Measurements from ENCODE around the gene DNAH6.

DNAH6 gene

GRCh38 chr2:84669122-84669521 lies 152.8 kb downstream of the DNAH6 start:
- no peak for TF ChIP-seq Cebpa-rat (IDR thresholded peaks at IDR 0.05)
- H3K27ac ChIP-seq, result no peak overlapping the region
- H3K9ac ChIP-seq, result no peak overlapping the region

GRCh38 chr2:84674099-84674498 lies 157.8 kb downstream of the DNAH6 start:
- H3K36me3 ChIP-seq, result no peaks in the 10 kb centered on the region
- no peaks in the 10 kb centered on the region for H3K4me1 ChIP-seq
- H3K27me3 ChIP-seq, result no peaks in the 10 kb centered on the region
- H3K9ac ChIP-seq, result no peak overlapping the region
- H3K4me2 ChIP-seq, result no peak overlapping the region
- no peak overlapping the region for H3K27ac ChIP-seq
- H3K4me3 ChIP-seq, result no peak overlapping the region
- H4K20me1 ChIP-seq, result no peaks in the 10 kb centered on the region
- H3K9me3 ChIP-seq (replicated peaks in 1 of 11), result no peaks in the 10 kb centered on the region
- TF ChIP-seq Cebpa-rat (IDR thresholded peaks at IDR 0.05), result no peak

More at GRCh38 chr2:84669122-84669521, 152.8 kb downstream of the DNAH6 start:
- H3K4me1 ChIP-seq, result no peaks in the 10 kb centered on the region
- H3K4me3 ChIP-seq, result no peak overlapping the region
- no peak overlapping the region for H3K4me2 ChIP-seq
- H3K9me3 ChIP-seq (replicated peaks in 1 of 11), result 0 out of 22 replicates have a peak, but pooled peaks cover 0 to under 1% (median 0%) of the 10 kb centered on the region in 11 experiments
- H4K20me1 ChIP-seq, result no peaks in the 10 kb centered on the region
- H3K27me3 ChIP-seq, result no peaks in the 10 kb centered on the region
- no peaks in the 10 kb centered on the region for H3K36me3 ChIP-seq

- H3K36me3 ChIP-seq, result no peaks in the 10 kb centered on the region
- H3K27me3 ChIP-seq, result no peaks in the 10 kb centered on the region
- no peak overlapping the region for H3K9ac ChIP-seq
- no peak overlapping the region for H3K4me3 ChIP-seq
- H3K9me3 ChIP-seq (replicated peaks in 1 of 11), result no peaks in the 10 kb centered on the region
- no peaks in the 10 kb centered on the region for H3K4me1 ChIP-seq
- no peak overlapping the region for H3K27ac ChIP-seq
- no peaks in the 10 kb centered on the region for H4K20me1 ChIP-seq
- TF ChIP-seq Cebpa-rat (IDR thresholded peaks at IDR 0.05), result no peak
- no peak overlapping the region for H3K4me2 ChIP-seq
Observed at GRCh38 chr2:84674586-84674985, 158.3 kb downstream of the DNAH6 start.

GRCh38 chr2:84676295-84676694 lies 160.0 kb downstream of the DNAH6 start:
- no peaks in the 10 kb centered on the region for H4K20me1 ChIP-seq
- H3K4me3 ChIP-seq, result no peak overlapping the region
- no peaks in the 10 kb centered on the region for H3K4me1 ChIP-seq
- no peak overlapping the region for H3K4me2 ChIP-seq
- H3K9me3 ChIP-seq (replicated peaks in 1 of 11), result no peaks in the 10 kb centered on the region
- TF ChIP-seq Cebpa-rat (IDR thresholded peaks at IDR 0.05), result no peak
- H3K9ac ChIP-seq, result no peak overlapping the region
- H3K27ac ChIP-seq, result no peak overlapping the region
- H3K36me3 ChIP-seq, result no peaks in the 10 kb centered on the region
- no peaks in the 10 kb centered on the region for H3K27me3 ChIP-seq

GRCh38 chr2:84678214-84678613 lies 161.9 kb downstream of the DNAH6 start:
- Histone ChIP-seq H3K27me3 (no peaks in the 10 kb centered on the region), H3K9me3 (replicated peaks in 1 of 11) (no peaks in the 10 kb centered on the region), H3K27ac (no peak overlapping the region), H3K4me2 (no peak overlapping the region), H3K4me1 (no peaks in the 10 kb centered on the region), H3K4me3 (no peak overlapping the region), H4K20me1 (no peaks in the 10 kb centered on the region), H3K9ac (no peak overlapping the region), H3K36me3 (no peaks in the 10 kb centered on the region)
- no peak for TF ChIP-seq Cebpa-rat (IDR thresholded peaks at IDR 0.05)

- TF ChIP-seq Cebpa-rat (IDR thresholded peaks at IDR 0.05), result no peak
- Histone ChIP-seq H3K9me3 (replicated peaks in 1 of 11) (no peaks in the 10 kb centered on the region), H3K27me3 (no peaks in the 10 kb centered on the region), H3K27ac (no peak overlapping the region), H3K4me2 (no peak overlapping the region), H3K4me3 (no peak overlapping the region), H3K9ac (no peak overlapping the region), H4K20me1 (no peaks in the 10 kb centered on the region), H3K4me1 (no peaks in the 10 kb centered on the region), H3K36me3 (no peaks in the 10 kb centered on the region)
Observed at GRCh38 chr2:84686783-84687476, 170.6 kb downstream of the DNAH6 start.

GRCh38 chr2:84687498-84688149 lies 171.3 kb downstream of the DNAH6 start:
- Histone ChIP-seq H3K27ac (no peak overlapping the region), H3K27me3 (no peaks in the 10 kb centered on the region), H3K36me3 (no peaks in the 10 kb centered on the region), H3K4me2 (no peak overlapping the region), H4K20me1 (no peaks in the 10 kb centered on the region), H3K9me3 (replicated peaks in 1 of 11) (no peaks in the 10 kb centered on the region), H3K9ac (no peak overlapping the region), H3K4me3 (no peak overlapping the region), H3K4me1 (no peaks in the 10 kb centered on the region)
- TF ChIP-seq Cebpa-rat (IDR thresholded peaks at IDR 0.05), result no peak

- TF ChIP-seq Cebpa-rat (IDR thresholded peaks at IDR 0.05), result no peak
- Histone ChIP-seq H4K20me1 (no peaks in the 10 kb centered on the region), H3K9ac (no peak overlapping the region), H3K27me3 (no peaks in the 10 kb centered on the region), H3K27ac (no peak overlapping the region), H3K9me3 (replicated peaks in 1 of 11) (no peaks in the 10 kb centered on the region), H3K4me1 (peaks cover 0 to 8% (median 0%) of the 10 kb centered on the region in 10 experiments; a peak in 8 of 20 replicates), H3K36me3 (no peaks in the 10 kb centered on the region), H3K4me2 (no peak overlapping the region), H3K4me3 (no peak overlapping the region)
Observed at GRCh38 chr2:84690225-84690624, 173.9 kb downstream of the DNAH6 start.

GRCh38 chr2:84694088-84694622 lies 177.9 kb downstream of the DNAH6 start:
- peak overlapping the region in 5 of 11 experiments; percentile 18 to 38 (median 34); a peak in 8 of 22 replicates for H3K4me2 ChIP-seq
- no peaks in the 10 kb centered on the region for H4K20me1 ChIP-seq
- no peaks in the 10 kb centered on the region for H3K27me3 ChIP-seq
- TF ChIP-seq Cebpa-rat (IDR thresholded peaks at IDR 0.05), result no peak
- no peak overlapping the region for H3K27ac ChIP-seq
- H3K36me3 ChIP-seq, result no peaks in the 10 kb centered on the region
- no peak overlapping the region for H3K4me3 ChIP-seq
- peaks cover 0 to 8% (median 0%) of the 10 kb centered on the region in 10 experiments; a peak in 8 of 20 replicates for H3K4me1 ChIP-seq
- no peak overlapping the region for H3K9ac ChIP-seq
- H3K9me3 ChIP-seq (replicated peaks in 1 of 11), result no peaks in the 10 kb centered on the region

Data from BLaER1 treated with 17β-estradiol and CSF1 and Interleukin-3, amounts not matched to agents 10 nM and 100 nM (cell line).